ENCODE data around the gene LCN15. TPM values are rescaled to one million over a fixed set of nuclear protein-coding genes. Genes with fewer than 3 reads are reported as not detected.

The LCN15 gene
- total RNA-seq, 1 experiment from 2014 or later: 0.05 TPM

GRCh38 chr9:136722093-136722968 is 42.0 kb downstream of the LCN15 start:
- no TSS peak for BruUV-seq (replicated peaks)
- Histone ChIP-seq H3K4me1 (ENCODE audit: control insufficient read depth, insufficient read depth, low read length) (peaks cover 38% of the 10 kb centered on the region), H3K36me3 (ENCODE audit: control insufficient read depth, insufficient read depth, low read length) (peaks cover 9% of the 10 kb centered on the region), H3K9me3 (ENCODE audit: control insufficient read depth, insufficient read depth, low read depth, low read length) (no peaks in the 10 kb centered on the region), H3K27ac (ENCODE audit: low read length) (no peak overlapping the region), H3K4me3 (ENCODE audit: low read depth in 2 of 2, low read length in 2 of 2) (no peak overlapping the region), H3K27me3 (ENCODE audit: control insufficient read depth, insufficient read depth, low read length) (no peaks in the 10 kb centered on the region)
- ATAC-seq (peak; percentile 30), DNase-seq (ENCODE audit: low read depth, low spot score) (no peak)
- intact Hi-C loops (cut with micrococcal nuclease; ENCODE audit: unreplicated experiment) (no loop called here), in situ Hi-C loops (cut with HindIII; ENCODE audit: low pct_unique_long_range_greater_than_20kb, low sequenced_read_pairs) (no loop called here)
- TF ChIP-seq TCF7L2 (IDR thresholded peaks at IDR 0.05; ENCODE audit: low read depth, low read length) (no peak), SIN3A (IDR thresholded peaks at IDR 0.05; ENCODE audit: borderline replicate concordance, insufficient read depth, low read depth, low read length) (no peak), POLR2AphosphoS5 (IDR thresholded peaks at IDR 0.05; ENCODE audit: low read depth, low read length) (no peak), CTCF (IDR thresholded peaks at IDR 0.05) (no peak), REST (IDR thresholded peaks at IDR 0.05; ENCODE audit: insufficient read depth in 1 of 2, low read depth in 2 of 2, low read length in 1 of 2) (no peak)
- POLR2A ChIA-PET: no interaction called here
- CTCF ChIA-PET: interaction anchor here (0.7 kb wide), 1 partner anchor 28 kb away, joined by 3 read pairs; no protein-coding TSS in a partner anchor

- TF ChIP-seq TCF7L2 (IDR thresholded peaks at IDR 0.05; ENCODE audit: low read depth, low read length) (no peak), SIN3A (IDR thresholded peaks at IDR 0.05; ENCODE audit: borderline replicate concordance, insufficient read depth, low read depth, low read length) (no peak), REST (IDR thresholded peaks at IDR 0.05; ENCODE audit: insufficient read depth in 1 of 2, low read depth in 2 of 2, low read length in 1 of 2) (no peak), CTCF (IDR thresholded peaks at IDR 0.05) (no peak), POLR2AphosphoS5 (IDR thresholded peaks at IDR 0.05; ENCODE audit: low read depth, low read length) (no peak; the same call in 1 of the 2 replicates)
- Histone ChIP-seq H3K27ac (ENCODE audit: low read length) (no peak overlapping the region), H3K36me3 (ENCODE audit: control insufficient read depth, insufficient read depth, low read length) (peaks cover 6% of the 10 kb centered on the region; the same call in 1 of the 2 replicates), H3K9me3 (ENCODE audit: control insufficient read depth, insufficient read depth, low read depth, low read length) (no peaks in the 10 kb centered on the region), H3K27me3 (ENCODE audit: control insufficient read depth, insufficient read depth, low read length) (no peaks in the 10 kb centered on the region), H3K4me1 (ENCODE audit: control insufficient read depth, insufficient read depth, low read length) (peaks cover 38% of the 10 kb centered on the region), H3K4me3 (ENCODE audit: low read depth in 2 of 2, low read length in 2 of 2) (no peak overlapping the region)
- intact Hi-C loops (cut with micrococcal nuclease; ENCODE audit: unreplicated experiment): no loop called here
- in situ Hi-C loops (cut with HindIII; ENCODE audit: low pct_unique_long_range_greater_than_20kb, low sequenced_read_pairs): no loop called here
- DNase-seq (ENCODE audit: low read depth, low spot score) (no peak), ATAC-seq (peak; percentile 12)
- no TSS peak for BruUV-seq (replicated peaks)
- ChIA-PET CTCF (interaction anchor here (0.7 kb wide), 1 partner anchor 27 kb away, joined by 3 read pairs; no protein-coding TSS in a partner anchor), POLR2A (no interaction called here)
These were observed 42.8 kb downstream of the LCN15 start for GRCh38 chr9:136721339-136722092.

Measured in Panc1 (cell line).